T-helper 1 cell treated with Interleukin-12 subunit alpha and Interleukin-12 subunit beta and Interleukin-4 antibody, amounts not matched to agents 30 μg/mL and 1 μg/mL, for 36 hours (primary cell): ENCODE results near the gene ACTR3C.
"Not testable (repeated sequence)": the region's sequence is repeated elsewhere in the genome, so short reads cannot be mapped to it uniquely, and the experiment has no call there.

Experiments used
- H3K27ac Mint-ChIP-seq: one replicate; pipeline ENCODE4 v1.8.0; 2021; ENCODE audit warnings: mild to moderate bottlenecking, mixed read lengths
- H3K27me3 Mint-ChIP-seq: one replicate; pipeline ENCODE4 v1.8.0; 2021; ENCODE audit warnings: low read depth, mixed read lengths
- H3K36me3 Mint-ChIP-seq: one replicate; pipeline ENCODE4 v1.8.0; 2021; ENCODE audit warnings: low read depth, mixed read lengths
- H3K4me1 Mint-ChIP-seq: one replicate; pipeline ENCODE4 v1.8.0; 2021; ENCODE audit warnings: low read depth, mixed read lengths
- H3K4me3 Mint-ChIP-seq: one replicate; pipeline ENCODE4 v1.8.0; 2021; ENCODE audit warnings: mild to moderate bottlenecking, moderate library complexity, mixed read lengths
- H3K9me3 Mint-ChIP-seq: one replicate; pipeline ENCODE4 v1.8.0; 2021; ENCODE audit warnings: mixed read lengths

The ACTR3C gene

GRCh38 chr7:150271898-150272297 is 51.4 kb downstream of the ACTR3C start:
- not testable (repeated sequence) for H3K4me3 Mint-ChIP-seq, H3K27ac Mint-ChIP-seq, H3K27me3 Mint-ChIP-seq, H3K9me3 Mint-ChIP-seq, H3K36me3 Mint-ChIP-seq, H3K4me1 Mint-ChIP-seq

DNA sequence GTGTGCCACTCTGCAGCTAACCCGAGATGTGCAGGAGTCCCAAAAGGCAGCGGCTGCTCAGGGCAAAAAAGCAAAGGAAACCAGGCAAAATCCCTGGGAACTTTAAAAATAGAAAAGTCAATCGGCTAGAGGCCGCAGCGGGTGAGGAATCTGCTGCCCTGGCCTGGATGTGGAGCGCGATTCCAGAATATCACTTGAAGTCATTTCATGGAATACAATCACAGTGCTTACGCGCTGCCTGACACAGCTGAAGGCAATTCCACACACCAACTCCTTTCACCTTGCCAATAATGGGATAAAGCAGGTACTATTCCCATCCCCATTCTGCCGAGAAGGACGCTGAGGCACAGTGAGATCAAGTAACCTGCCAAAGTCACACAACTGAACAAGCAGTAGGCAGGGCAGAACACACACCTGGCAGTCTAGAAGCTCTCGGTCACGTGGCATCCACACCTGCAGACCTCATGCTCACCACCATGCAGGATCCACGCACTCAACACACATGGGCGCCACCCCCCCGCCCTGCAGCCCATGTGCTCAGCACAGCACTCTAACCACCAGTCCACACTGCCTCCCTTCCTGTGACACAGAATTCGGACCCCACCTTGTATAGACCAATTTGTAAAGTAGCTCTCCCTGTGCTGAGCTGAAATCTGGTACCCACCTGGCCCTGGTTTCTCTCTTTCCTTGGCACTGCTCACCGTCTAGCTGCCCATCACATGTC is 53.1 kb downstream of the ACTR3C start:
- not testable (repeated sequence) for H3K27ac Mint-ChIP-seq, H3K4me3 Mint-ChIP-seq, H3K9me3 Mint-ChIP-seq, H3K4me1 Mint-ChIP-seq, H3K36me3 Mint-ChIP-seq, H3K27me3 Mint-ChIP-seq

GRCh38 chr7:150268798-150269197 is 54.5 kb downstream of the ACTR3C start:
- H3K27ac Mint-ChIP-seq, H3K4me1 Mint-ChIP-seq, H3K27me3 Mint-ChIP-seq, H3K4me3 Mint-ChIP-seq, H3K36me3 Mint-ChIP-seq, H3K9me3 Mint-ChIP-seq: not testable (repeated sequence)

GRCh38 chr7:150268287-150268686 is 55.1 kb downstream of the ACTR3C start:
- H3K9me3 Mint-ChIP-seq, H3K27me3 Mint-ChIP-seq, H3K4me3 Mint-ChIP-seq, H3K27ac Mint-ChIP-seq, H3K36me3 Mint-ChIP-seq, H3K4me1 Mint-ChIP-seq: not testable (repeated sequence)

- not testable (repeated sequence) for H3K36me3 Mint-ChIP-seq, H3K9me3 Mint-ChIP-seq, H3K27me3 Mint-ChIP-seq, H3K4me1 Mint-ChIP-seq, H3K27ac Mint-ChIP-seq, H3K4me3 Mint-ChIP-seq
Observed at GRCh38 chr7:150266953-150267665, 56.2 kb downstream of the ACTR3C start.

DNA sequence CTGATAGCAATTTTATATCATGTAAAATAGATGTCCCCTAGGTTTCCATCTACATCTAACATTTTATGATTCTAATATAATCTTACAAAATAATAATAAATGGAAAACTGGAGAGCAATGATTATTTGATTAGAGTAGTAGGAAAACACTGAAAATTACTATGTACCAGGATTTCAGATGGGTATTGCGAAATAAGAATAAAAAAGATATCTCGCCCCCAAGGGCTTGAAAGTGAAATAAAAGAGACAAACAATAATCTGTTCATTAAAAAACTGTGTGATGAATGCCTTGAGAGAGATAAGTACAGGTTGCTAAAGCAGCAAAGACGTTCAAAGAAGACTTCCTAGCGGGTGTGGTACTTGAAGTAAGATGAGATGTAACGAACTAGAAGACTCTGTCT is 60.7 kb downstream of the ACTR3C start:
- not testable (repeated sequence) for H3K4me3 Mint-ChIP-seq, H3K36me3 Mint-ChIP-seq, H3K4me1 Mint-ChIP-seq, H3K27me3 Mint-ChIP-seq, H3K9me3 Mint-ChIP-seq, H3K27ac Mint-ChIP-seq

- not testable (repeated sequence) for H3K9me3 Mint-ChIP-seq, H3K4me3 Mint-ChIP-seq, H3K36me3 Mint-ChIP-seq, H3K27me3 Mint-ChIP-seq, H3K4me1 Mint-ChIP-seq, H3K27ac Mint-ChIP-seq
Observed at GRCh38 chr7:150247745-150248144, 75.6 kb downstream of the ACTR3C start.

GRCh38 chr7:150245208-150245607 is 78.1 kb downstream of the ACTR3C start:
- H3K4me1 Mint-ChIP-seq, H3K27ac Mint-ChIP-seq, H3K4me3 Mint-ChIP-seq, H3K27me3 Mint-ChIP-seq, H3K9me3 Mint-ChIP-seq, H3K36me3 Mint-ChIP-seq: not testable (repeated sequence)

DNA sequence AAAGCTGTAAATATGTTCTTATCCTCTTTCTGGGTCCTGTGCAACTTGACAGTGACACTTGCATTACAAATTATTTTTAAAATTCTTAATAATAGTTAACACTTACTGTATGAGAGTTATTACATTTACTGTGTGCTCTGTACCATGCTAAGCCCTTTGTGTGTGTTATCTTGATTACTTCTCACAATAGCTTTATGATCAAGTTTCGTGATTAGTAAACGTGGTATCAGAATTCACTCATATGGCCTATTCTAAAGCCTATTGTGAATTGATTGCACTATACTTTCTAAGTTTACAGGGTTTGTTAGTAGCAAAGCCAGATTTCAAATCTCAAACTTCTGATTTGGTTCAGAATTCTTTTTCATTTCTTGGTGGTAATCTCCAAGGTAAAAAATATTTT is 80.4 kb downstream of the ACTR3C start:
- not testable (repeated sequence) for H3K27ac Mint-ChIP-seq, H3K36me3 Mint-ChIP-seq, H3K4me3 Mint-ChIP-seq, H3K9me3 Mint-ChIP-seq, H3K4me1 Mint-ChIP-seq, H3K27me3 Mint-ChIP-seq

- H3K27ac Mint-ChIP-seq, H3K4me1 Mint-ChIP-seq, H3K36me3 Mint-ChIP-seq, H3K4me3 Mint-ChIP-seq, H3K9me3 Mint-ChIP-seq: not testable (repeated sequence)
- peaks cover 22% of the 10 kb centered on the region for H3K27me3 Mint-ChIP-seq
Observed at GRCh38 chr7:150225444-150225843, 97.9 kb downstream of the ACTR3C start.

- not testable (repeated sequence) for H3K36me3 Mint-ChIP-seq, H3K4me1 Mint-ChIP-seq, H3K9me3 Mint-ChIP-seq, H3K27ac Mint-ChIP-seq, H3K4me3 Mint-ChIP-seq
- H3K27me3 Mint-ChIP-seq, result peaks cover 27% of the 10 kb centered on the region
Observed at GRCh38 chr7:150222083-150222972, 101.0 kb downstream of the ACTR3C start.

DNA sequence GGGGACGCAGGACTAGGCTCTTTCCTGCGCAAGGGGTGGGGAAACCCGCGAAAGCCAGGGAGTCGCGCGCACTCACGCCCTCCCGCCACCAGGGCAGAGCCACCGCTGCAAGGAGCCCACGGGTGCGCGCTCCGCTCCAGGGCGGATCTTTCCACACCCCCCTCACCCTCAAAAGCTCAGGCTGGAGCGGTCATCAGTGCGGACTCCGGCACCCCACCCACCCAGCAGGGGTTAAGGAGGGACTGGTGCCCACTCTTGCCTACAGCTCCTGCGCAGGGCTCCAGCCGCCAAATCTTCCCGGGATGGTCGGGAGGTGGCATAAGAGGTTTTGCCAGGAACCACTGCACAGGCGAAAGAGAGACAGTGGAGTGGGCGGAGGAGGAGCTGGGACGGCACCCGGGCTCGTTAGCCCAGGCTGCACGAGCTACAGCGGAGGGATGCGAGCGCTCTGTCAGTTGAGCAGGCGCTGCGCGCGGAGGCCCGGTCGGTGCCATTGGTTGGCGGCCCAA is 102.6 kb downstream of the ACTR3C start:
- H3K4me1 Mint-ChIP-seq, H3K4me3 Mint-ChIP-seq, H3K36me3 Mint-ChIP-seq, H3K9me3 Mint-ChIP-seq, H3K27ac Mint-ChIP-seq: not testable (repeated sequence)
- H3K27me3 Mint-ChIP-seq, result peaks cover 27% of the 10 kb centered on the region

GRCh38 chr7:150219941-150220658 is 103.2 kb downstream of the ACTR3C start:
- H3K9me3 Mint-ChIP-seq, H3K36me3 Mint-ChIP-seq, H3K27ac Mint-ChIP-seq, H3K4me1 Mint-ChIP-seq, H3K4me3 Mint-ChIP-seq: not testable (repeated sequence)
- H3K27me3 Mint-ChIP-seq, result peaks cover 27% of the 10 kb centered on the region

GRCh38 chr7:150206848-150207247 is 116.5 kb downstream of the ACTR3C start:
- H3K4me3 Mint-ChIP-seq, H3K36me3 Mint-ChIP-seq, H3K27me3 Mint-ChIP-seq, H3K27ac Mint-ChIP-seq, H3K4me1 Mint-ChIP-seq, H3K9me3 Mint-ChIP-seq: not testable (repeated sequence)
